Natural killer cell (primary cell): ENCODE results near the gene IGF2BP1. TPM values are rescaled to one million over a fixed set of nuclear protein-coding genes. Genes with fewer than 3 reads are reported as not detected.

Experiments
- ATAC-seq, 3 donors: fragments of 150-1000 bp in 2 of 3; fragments of 200-7000 bp in 1 of 3; cut with Tn5 transposase; 1 replicate in 1 of 3; 2 replicates in 2 of 3; pipeline ENCODE4 v1.10.0; 2021; ENCODE audit warnings: mild to moderate bottlenecking in 2 of 3, moderate library complexity in 2 of 3
- DNase-seq, 2 donors: peaks; one replicate each; pipeline versions ENCODE4 v3.0.0 to v3.0.0-alpha.2; 2013 to 2021; ENCODE audit warnings: mixed read lengths in 1 of 2
- H3K27ac ChIP-seq: one replicate; pipeline ENCODE4 v1.5.1; 2013; ENCODE audit warnings: mild to moderate bottlenecking, low read length
- H3K27me3 ChIP-seq: one replicate; pipeline ENCODE4 v1.6.1; 2013; ENCODE audit warnings: low read length; ENCODE audit not compliant: control insufficient read depth, insufficient read depth
- H3K36me3 ChIP-seq: one replicate; pipeline ENCODE4 v1.6.1; 2013; ENCODE audit warnings: low read length; ENCODE audit not compliant: control insufficient read depth, insufficient read depth
- H3K4me1 ChIP-seq: one replicate; pipeline ENCODE4 v1.6.1; 2013; ENCODE audit warnings: low read length; ENCODE audit not compliant: control insufficient read depth, insufficient read depth
- H3K4me3 ChIP-seq: one replicate; pipeline ENCODE4 v1.5.1; 2013; ENCODE audit warnings: low read length
- H3K9me3 ChIP-seq: one replicate; pipeline ENCODE4 v1.6.1; 2013; ENCODE audit warnings: low read length; ENCODE audit not compliant: control insufficient read depth, insufficient read depth
- H3K27ac Mint-ChIP-seq, 2 donors: one replicate each; pipeline ENCODE4 v1.8.0; 2022; ENCODE audit warnings: mild to moderate bottlenecking in 2 of 2, mixed read lengths in 2 of 2, moderate library complexity in 1 of 2
- H3K27me3 Mint-ChIP-seq, 2 donors: one replicate each; pipeline ENCODE4 v1.8.0; 2022; ENCODE audit warnings: low read depth in 2 of 2, mixed read lengths in 2 of 2
- H3K36me3 Mint-ChIP-seq: one replicate; pipeline ENCODE4 v1.8.0; 2022; ENCODE audit warnings: mixed read lengths
- H3K4me1 Mint-ChIP-seq, 2 donors: one replicate each; pipeline ENCODE4 v1.8.0; 2022; ENCODE audit warnings: mixed read lengths in 2 of 2
- H3K4me3 Mint-ChIP-seq: one replicate; pipeline ENCODE4 v1.8.0; 2022; ENCODE audit warnings: mild to moderate bottlenecking, moderate library complexity, mixed read lengths
- H3K9me3 Mint-ChIP-seq, 2 donors: one replicate each; pipeline ENCODE4 v1.8.0; 2022; ENCODE audit warnings: mixed read lengths in 2 of 2
- CTCF ChIP-seq: fragments of 200-600 bp; IDR thresholded peaks from one replicate; pipeline ENCODE4 v1.8.0; 2022; ENCODE audit warnings: antibody characterized with exemption
- WGBS: methylation state at CpG from one replicate; pipeline ENCODE4 v1.1.7; 2013; ENCODE audit warnings: missing lambda C conversion rate; ENCODE audit not compliant: insufficient coverage; 5-methylcytosine and 5-hydroxymethylcytosine counted together
- intact Hi-C: fragments of 100-400 bp; cut with micrococcal nuclease; formaldehyde crosslinking; loops from one replicate; pipeline ENCODE4 v1.14.2; 2022
- total RNA-seq, 4 donors: library from RNA; stranded (reverse); fragments of 120-200 nt in 1 of 4; gene quantifications; one replicate each; pipeline versions ENCODE4 v1.2.3 to v1.2.4, GENCODE V29; 2013 to 2022

IGF2BP1 gene
- total RNA-seq, 3 donors from 2014 or later (not counting 1 experiment from before 2014, with no cell fraction given) = not detected

GRCh38 chr17:49045376-49045775 is 48.2 kb downstream of the IGF2BP1 start:
- no peak overlapping the region for H3K27ac ChIP-seq
- Mint-ChIP-seq H3K27me3 (peaks cover 5 to 14% of the 10 kb centered on the region in 2 donors), H3K4me3 (no peak overlapping the region), H3K9me3 (no peaks in the 10 kb centered on the region), H3K27ac (no peak overlapping the region), H3K36me3 (no peaks in the 10 kb centered on the region), H3K4me1 (no peaks in the 10 kb centered on the region)
- H3K27me3 ChIP-seq = no peaks in the 10 kb centered on the region
- ATAC-seq (no peak), DNase-seq (no peak)
- TF ChIP-seq CTCF = no peak
- intact Hi-C loops = no loop called here
- H3K9me3 ChIP-seq = no peaks in the 10 kb centered on the region
- H3K4me1 ChIP-seq = no peaks in the 10 kb centered on the region
- no peaks in the 10 kb centered on the region for H3K36me3 ChIP-seq
- H3K4me3 ChIP-seq = no peak overlapping the region
- WGBS = 80% methylated on average over 2 of the region's 2 CpGs

GRCh38 chr17:49046912-49047311 is 49.7 kb downstream of the IGF2BP1 start:
- Histone ChIP-seq H3K4me3 (no peak overlapping the region), H3K36me3 (no peaks in the 10 kb centered on the region), H3K27me3 (no peaks in the 10 kb centered on the region), H3K27ac (no peak overlapping the region), H3K4me1 (no peaks in the 10 kb centered on the region), H3K9me3 (no peaks in the 10 kb centered on the region)
- intact Hi-C loops = no loop called here
- H3K27ac Mint-ChIP-seq = no peak overlapping the region
- DNase-seq (no peak), ATAC-seq (no peak)
- no peak overlapping the region for H3K4me3 Mint-ChIP-seq
- H3K4me1 Mint-ChIP-seq = no peaks in the 10 kb centered on the region
- TF ChIP-seq CTCF = no peak
- H3K9me3 Mint-ChIP-seq = no peaks in the 10 kb centered on the region
- peaks cover 5 to 13% of the 10 kb centered on the region in 2 donors for H3K27me3 Mint-ChIP-seq
- no peaks in the 10 kb centered on the region for H3K36me3 Mint-ChIP-seq

GRCh38 chr17:49049265-49049664 is 52.1 kb downstream of the IGF2BP1 start:
- no peak for DNase-seq
- H3K4me1 Mint-ChIP-seq = no peaks in the 10 kb centered on the region
- H3K36me3 Mint-ChIP-seq = no peaks in the 10 kb centered on the region
- peaks cover 0 to 6% of the 10 kb centered on the region in 2 donors for H3K27me3 Mint-ChIP-seq
- H3K36me3 ChIP-seq = no peaks in the 10 kb centered on the region
- no peak overlapping the region for H3K4me3 ChIP-seq
- no peaks in the 10 kb centered on the region for H3K9me3 ChIP-seq
- intact Hi-C loops = no loop called here
- H3K27ac ChIP-seq = no peak overlapping the region
- no peaks in the 10 kb centered on the region for H3K27me3 ChIP-seq
- no peak for ATAC-seq
- H3K9me3 Mint-ChIP-seq = no peaks in the 10 kb centered on the region
- 92% methylated on average over 11 of the region's 11 CpGs for WGBS
- H3K27ac Mint-ChIP-seq = no peak overlapping the region
- TF ChIP-seq CTCF = no peak
- H3K4me3 Mint-ChIP-seq = no peak overlapping the region
- H3K4me1 ChIP-seq = no peaks in the 10 kb centered on the region

GRCh38 chr17:49050611-49051010 is 53.4 kb downstream of the IGF2BP1 start:
- DNase-seq (no peak), ATAC-seq (no peak)
- Mint-ChIP-seq H3K27me3 (peaks cover 0 to 5% of the 10 kb centered on the region in 2 donors), H3K9me3 (no peaks in the 10 kb centered on the region), H3K4me1 (no peaks in the 10 kb centered on the region), H3K27ac (no peak overlapping the region), H3K4me3 (no peak overlapping the region), H3K36me3 (no peaks in the 10 kb centered on the region)
- 87% methylated on average over 2 of the region's 2 CpGs for WGBS
- no peaks in the 10 kb centered on the region for H3K4me1 ChIP-seq
- TF ChIP-seq CTCF = no peak
- intact Hi-C loops = no loop called here
- H3K27me3 ChIP-seq = no peaks in the 10 kb centered on the region
- no peak overlapping the region for H3K27ac ChIP-seq
- no peaks in the 10 kb centered on the region for H3K36me3 ChIP-seq
- no peaks in the 10 kb centered on the region for H3K9me3 ChIP-seq
- H3K4me3 ChIP-seq = no peak overlapping the region
